ENCODE measurements around the gene TGFBI.

GRCh38 chr5:136030956-136031611, 2.3 kb downstream of the TGFBI start:
- TF ChIP-seq CTCF (IDR thresholded peaks at IDR 0.05; ENCODE audit: low read depth, low read length) (no peak), EZH2phosphoT487 (IDR thresholded peaks at IDR 0.05; ENCODE audit: low read depth) (no peak)
